H1 (cell line): ENCODE results near the gene ITGB8. TPM values are rescaled to one million over a fixed set of nuclear protein-coding genes. Genes with fewer than 3 reads are reported as not detected.

Experiments
- CHD2 ChIP-seq: IDR thresholded peaks from 2 replicates; pipeline ENCODE4 v1.6.1; 2012; ENCODE audit warnings: low read length, improper control_type of control experiment
- CREB1 ChIP-seq: IDR thresholded peaks from 2 replicates; pipeline ENCODE4 v1.6.1; 2012; ENCODE audit warnings: inconsistent platforms
- CTBP2 ChIP-seq: IDR thresholded peaks from 2 replicates; pipeline ENCODE4 v1.7.0; 2011; ENCODE audit warnings: borderline replicate concordance, mild to moderate bottlenecking, moderate library complexity, mixed read lengths, low read length; ENCODE audit not compliant: insufficient read depth, insufficient read length
- E2F6 ChIP-seq: IDR thresholded peaks from 2 replicates; pipeline ENCODE4 v1.6.1; 2012; ENCODE audit warnings: inconsistent platforms
- FOSL1 ChIP-seq: IDR thresholded peaks from 2 replicates; pipeline ENCODE4 v1.6.1; 2011; ENCODE audit warnings: mild to moderate bottlenecking, low read depth, low read length, moderate library complexity; ENCODE audit not compliant: insufficient read depth
- GABPA ChIP-seq: IDR thresholded peaks from 2 replicates; pipeline ENCODE4 v1.6.1; 2011; ENCODE audit warnings: mild to moderate bottlenecking, low read length, moderate library complexity, borderline replicate concordance; ENCODE audit not compliant: insufficient read depth
- KDM1A ChIP-seq: fragments of 200-600, 300-600 bp; sonication (generic); IDR thresholded peaks from 2 replicates; pipeline ENCODE4 v1.7.1; 2016; ENCODE audit warnings: mild to moderate bottlenecking, low read length, borderline replicate concordance
- KDM4A ChIP-seq: IDR thresholded peaks from one replicate; pipeline ENCODE4 v1.7.1; 2012; ENCODE audit warnings: low read depth, mild to moderate bottlenecking, moderate library complexity, low read length, inconsistent platforms; ENCODE audit not compliant: severe bottlenecking
- KDM5A ChIP-seq: fragments of 200-600 bp; IDR thresholded peaks from 2 replicates; pipeline ENCODE4 v1.7.1; 2012; ENCODE audit warnings: mild to moderate bottlenecking, low read length, inconsistent platforms, mixed read lengths
- MAX ChIP-seq: IDR thresholded peaks from 2 replicates; pipeline ENCODE4 v1.6.1; 2012; ENCODE audit warnings: inconsistent platforms
- POLR2A ChIP-seq, 2 experiments: IDR thresholded peaks; 1 replicate in 1 of 2; 2 replicates in 1 of 2; pipeline ENCODE4 v1.6.1; 2011; ENCODE audit warnings: low read depth in 2 of 2, low read length in 2 of 2, mild to moderate bottlenecking in 2 of 2; ENCODE audit errors: control extremely low read depth in 1 of 2
- POLR2AphosphoS5 ChIP-seq: IDR thresholded peaks from 2 replicates; pipeline ENCODE4 v1.6.1; 2011; ENCODE audit warnings: low read depth, low read length
- RAD21 ChIP-seq, 2 experiments: IDR thresholded peaks in 1 of 2; conservative IDR thresholded peaks in 1 of 2; 2 replicates each; pipeline ENCODE4 v1.6.1; 2011; ENCODE audit warnings: low read depth in 2 of 2, low read length in 2 of 2, improper control_type of control experiment in 1 of 2, inconsistent platforms in 1 of 2, mild to moderate bottlenecking in 1 of 2, moderate library complexity in 1 of 2
- RFX5 ChIP-seq: IDR thresholded peaks from 2 replicates; pipeline ENCODE4 v1.6.1; 2011; ENCODE audit warnings: low read depth, low read length, improper control_type of control experiment, borderline replicate concordance
- SAP30 ChIP-seq: fragments of 300-600 bp; sonication (generic); IDR thresholded peaks from 2 replicates; pipeline ENCODE4 v1.7.1; 2012; ENCODE audit warnings: low read length, moderate library complexity, mild to moderate bottlenecking, inconsistent platforms; ENCODE audit not compliant: insufficient read depth, insufficient replicate concordance
- SIRT6 ChIP-seq: IDR thresholded peaks from one replicate; pipeline ENCODE4 v1.7.1; 2012; ENCODE audit warnings: low read length, inconsistent platforms
- TAF7 ChIP-seq: optimal IDR thresholded peaks from 2 replicates; pipeline ENCODE3; 2011; ENCODE audit warnings: low read depth, mild to moderate bottlenecking, inconsistent platforms, low read length, moderate library complexity, borderline replicate concordance
- YY1 ChIP-seq: IDR thresholded peaks from 2 replicates; pipeline ENCODE4 v1.6.1; 2011; ENCODE audit warnings: low read depth, mild to moderate bottlenecking, low read length
- polyA plus RNA-seq, 7 experiments: library from polyadenylated mRNA; depleted of rRNA in 3 of 7; stranded (reverse) in 5 of 7; unstranded in 2 of 7; fragments of >200 nt in 5 of 7; fragments of 200-250 nt in 2 of 7; gene quantifications; 1 replicate in 5 of 7; 2 replicates in 1 of 7; 4 replicates in 1 of 7; pipeline versions ENCODE4 v1.2.1 to v1.2.3, GENCODE V29; 2011 to 2013; ENCODE audit warnings: missing spikeins in 2 of 7, mixed read lengths in 2 of 7
- total RNA-seq: library from RNA; stranded (reverse); fragmentation: NEBNext Ultra II Directional; extraction: Animal tissue kit (Norgen Biotek cat#: 25700); gene quantifications from 2 replicates; pipeline ENCODE4 v1.2.1, GENCODE V29; 2021
- TF ChIP-seq, protein P1 (sequence below), 3 experiments: IDR thresholded peaks; 1 replicate in 2 of 3; 2 replicates in 1 of 3; pipeline versions ENCODE4 v1.5.1 to v1.6.1; 2011; ENCODE audit warnings: low read length in 3 of 3, mild to moderate bottlenecking in 3 of 3, inconsistent platforms in 2 of 3, low read depth in 1 of 3, moderate library complexity in 1 of 3; ENCODE audit not compliant: insufficient read depth in 1 of 3; ENCODE audit errors: control extremely low read depth in 1 of 3

ITGB8 gene
- total and polyA plus RNA-seq, 2 of the 8 experiments (the other 6 are each of a cell fraction or from before 2014, with no cell fraction given): 1.2 to 3.6 TPM

DNA sequence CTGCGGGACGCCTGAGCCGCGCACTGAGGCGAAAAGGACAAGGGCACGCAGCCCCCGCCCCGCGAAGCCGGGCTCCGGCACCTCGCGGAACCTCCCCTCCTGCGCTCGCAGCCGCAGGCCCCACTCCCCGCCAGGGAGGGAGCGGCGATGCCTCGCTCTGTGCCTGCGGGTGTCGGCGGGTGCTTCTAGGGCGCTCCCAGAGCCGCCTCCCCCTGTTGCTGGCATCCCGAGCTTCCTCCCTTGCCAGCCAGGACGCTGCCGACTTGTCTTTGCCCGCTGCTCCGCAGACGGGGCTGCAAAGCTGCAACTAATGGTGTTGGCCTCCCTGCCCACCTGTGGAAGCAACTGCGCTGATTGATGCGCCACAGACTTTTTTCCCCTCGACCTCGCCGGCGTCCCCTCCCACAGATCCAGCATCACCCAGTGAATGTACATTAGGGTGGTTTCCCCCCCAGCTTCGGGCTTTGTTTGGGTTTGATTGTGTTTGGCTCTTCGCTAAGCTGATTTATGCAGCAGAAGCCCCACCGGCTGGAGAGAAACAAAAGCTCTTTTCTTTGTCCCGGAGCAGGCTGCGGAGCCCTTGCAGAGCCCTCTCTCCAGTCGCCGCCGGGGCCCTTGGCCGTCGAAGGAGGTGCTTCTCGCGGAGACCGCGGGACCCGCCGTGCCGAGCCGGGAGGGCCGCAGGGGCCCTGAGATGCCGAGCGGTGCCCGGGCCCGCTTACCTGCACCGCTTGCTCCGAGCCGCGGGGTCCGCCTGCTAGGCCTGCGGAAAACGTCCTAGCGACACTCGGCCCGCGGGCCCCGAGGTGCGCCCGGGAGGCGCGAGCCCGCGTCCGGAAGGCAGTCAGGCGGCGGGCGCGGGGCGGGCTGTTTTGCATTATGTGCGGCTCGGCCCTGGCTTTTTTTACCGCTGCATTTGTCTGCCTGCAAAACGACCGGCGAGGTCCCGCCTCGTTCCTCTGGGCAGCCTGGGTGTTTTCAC, 519 bp downstream of the ITGB8 start (continued):
- no peak for TF ChIP-seq FOSL1
- TF ChIP-seq SIRT6: no peak
- peak; percentile 72 for TF ChIP-seq POLR2AphosphoS5
- 0 out of 2 replicates have a peak, but pooled peaks have one; percentile 5 for TF ChIP-seq YY1
- 0 out of 2 replicates have a peak, but pooled peaks have one; percentile 39 for TF ChIP-seq GABPA
- TF ChIP-seq, protein P1, sequence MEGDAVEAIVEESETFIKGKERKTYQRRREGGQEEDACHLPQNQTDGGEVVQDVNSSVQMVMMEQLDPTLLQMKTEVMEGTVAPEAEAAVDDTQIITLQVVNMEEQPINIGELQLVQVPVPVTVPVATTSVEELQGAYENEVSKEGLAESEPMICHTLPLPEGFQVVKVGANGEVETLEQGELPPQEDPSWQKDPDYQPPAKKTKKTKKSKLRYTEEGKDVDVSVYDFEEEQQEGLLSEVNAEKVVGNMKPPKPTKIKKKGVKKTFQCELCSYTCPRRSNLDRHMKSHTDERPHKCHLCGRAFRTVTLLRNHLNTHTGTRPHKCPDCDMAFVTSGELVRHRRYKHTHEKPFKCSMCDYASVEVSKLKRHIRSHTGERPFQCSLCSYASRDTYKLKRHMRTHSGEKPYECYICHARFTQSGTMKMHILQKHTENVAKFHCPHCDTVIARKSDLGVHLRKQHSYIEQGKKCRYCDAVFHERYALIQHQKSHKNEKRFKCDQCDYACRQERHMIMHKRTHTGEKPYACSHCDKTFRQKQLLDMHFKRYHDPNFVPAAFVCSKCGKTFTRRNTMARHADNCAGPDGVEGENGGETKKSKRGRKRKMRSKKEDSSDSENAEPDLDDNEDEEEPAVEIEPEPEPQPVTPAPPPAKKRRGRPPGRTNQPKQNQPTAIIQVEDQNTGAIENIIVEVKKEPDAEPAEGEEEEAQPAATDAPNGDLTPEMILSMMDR (IDR thresholded peaks at IDR 0.05; ENCODE audit: control extremely low read depth in 1 of 3, insufficient read depth in 1 of 3, low read depth in 1 of 3, low read length in 3 of 3): no peak
- peak; percentile 31 for TF ChIP-seq CTBP2
- TF ChIP-seq CHD2: no peak
- TF ChIP-seq SAP30: peak; percentile 62
- no peak for TF ChIP-seq KDM1A
- peak; percentile 69 for TF ChIP-seq MAX
- peak; percentile 41 for TF ChIP-seq KDM4A
- TF ChIP-seq E2F6: peak; percentile 41
- TF ChIP-seq CREB1: no peak
- TF ChIP-seq RAD21 (IDR thresholded peaks at IDR 0.05 in 1 of 2, conservative IDR thresholded peaks at IDR 0.05 in 1 of 2; ENCODE audit: low read depth in 2 of 2, low read length in 2 of 2): peak in 1 of 2 experiments; percentile 10; a peak in 1 of 4 replicates
- peak; percentile 52 for TF ChIP-seq TAF7
- peak in 1 of 2 experiments; percentile 82; a peak in 2 of 3 replicates for TF ChIP-seq POLR2A (IDR thresholded peaks at IDR 0.05; ENCODE audit: control extremely low read depth in 1 of 2, low read depth in 2 of 2, low read length in 2 of 2)
- TF ChIP-seq RFX5: no peak
- no peak for TF ChIP-seq KDM5A
